Suprapubic skin (tissue), 4 donors: ENCODE results near the gene GOLGA6L2. TPM values are rescaled to one million over a fixed set of nuclear protein-coding genes. Genes with fewer than 3 reads are reported as not detected.

Experiments used
- DNase-seq, 2 donors: peaks; one replicate each; pipeline ENCODE4 v3.0.0-alpha.2; 2019; ENCODE audit warnings: low spot score in 2 of 2
- H3K27ac ChIP-seq: fragments of 200-600 bp; sonication (generic); one replicate; pipeline ENCODE4 v1.5.1; 2019
- H3K27me3 ChIP-seq: fragments of 200-600 bp; sonication (generic); one replicate; pipeline ENCODE4 v1.5.1; 2019
- H3K36me3 ChIP-seq: fragments of 200-600 bp; sonication (generic); one replicate; pipeline ENCODE4 v1.5.1; 2019
- H3K4me1 ChIP-seq: fragments of 200-600 bp; sonication (generic); one replicate; pipeline ENCODE4 v1.5.1; 2019
- H3K4me3 ChIP-seq: fragments of 200-600 bp; sonication (generic); one replicate; pipeline ENCODE4 v1.5.1; 2019; ENCODE audit warnings: mild to moderate bottlenecking
- H3K9me3 ChIP-seq: fragments of 200-600 bp; sonication (generic); one replicate; pipeline ENCODE4 v1.5.1; 2019
- EP300 ChIP-seq: sonication (generic); formaldehyde crosslinking; IDR thresholded peaks from one replicate; pipeline ENCODE4 v1.6.1; 2017; ENCODE audit warnings: antibody characterized with exemption
- POLR2A ChIP-seq, 2 donors: fragments of 450-650 bp; IDR thresholded peaks; one replicate each; pipeline ENCODE4 v1.6.1; 2017; ENCODE audit warnings: antibody characterized with exemption in 2 of 2, mild to moderate bottlenecking in 2 of 2, moderate library complexity in 2 of 2
- POLR2AphosphoS5 ChIP-seq, 3 donors: sonication (generic); formaldehyde crosslinking; IDR thresholded peaks; one replicate each; pipeline ENCODE4 v1.6.1; 2017; ENCODE audit warnings: antibody characterized with exemption in 3 of 3
- WGBS: methylation state at CpG from one replicate; pipeline ENCODE4 v1.1.5; 2018; 5-methylcytosine and 5-hydroxymethylcytosine counted together
- total RNA-seq, 4 donors: library from RNA; depleted of rRNA; stranded (reverse); fragments of >200 nt; gene quantifications; one replicate each; pipeline ENCODE4 v1.1.0, GENCODE V29; 2016
- TF ChIP-seq, protein P1 (sequence below), 2 donors: fragments of 200-600 bp in 1 of 2; fragments of 450-650 bp in 1 of 2; sonication (generic) in 1 of 2; IDR thresholded peaks; one replicate each; pipeline ENCODE4 v1.5.1; 2016 to 2019; ENCODE audit warnings: antibody characterized with exemption in 2 of 2, mild to moderate bottlenecking in 1 of 2, moderate library complexity in 1 of 2

The GOLGA6L2 gene
- total RNA-seq, 4 donors from 2014 or later = not detected

DNA sequence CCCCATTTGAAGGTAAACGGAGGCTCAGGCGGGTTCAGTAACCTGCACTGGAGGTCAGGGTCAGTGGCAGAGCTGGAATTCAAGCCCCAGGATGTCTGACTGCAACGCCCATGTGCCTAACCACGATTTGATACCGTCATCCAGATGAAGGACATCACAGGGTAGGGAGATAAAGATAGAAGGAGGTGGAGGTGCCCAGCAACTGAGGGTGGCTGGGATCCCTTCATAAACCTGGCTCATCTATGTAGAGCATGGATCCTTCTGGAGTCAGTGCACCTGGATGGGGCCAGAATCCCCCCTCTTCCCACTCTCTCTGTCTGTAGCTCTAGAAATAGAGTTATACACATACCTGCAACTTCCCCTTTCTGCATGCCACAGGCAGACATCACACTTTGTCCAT lies 51.2 kb downstream of the GOLGA6L2 start:
- H3K9me3 ChIP-seq = no peaks in the 10 kb centered on the region
- WGBS = 74% methylated on average over 5 of the region's 5 CpGs
- no peak overlapping the region for H3K27ac ChIP-seq
- H3K4me3 ChIP-seq = no peak overlapping the region
- no peaks in the 10 kb centered on the region for H3K4me1 ChIP-seq
- no peaks in the 10 kb centered on the region for H3K27me3 ChIP-seq
- DNase-seq = peak in 1 of 2 donors; percentile 40
- H3K36me3 ChIP-seq = no peaks in the 10 kb centered on the region
- TF ChIP-seq EP300 = no peak
- TF ChIP-seq POLR2AphosphoS5 (IDR thresholded peaks at IDR 0.05) = no peak
- TF ChIP-seq, protein P1, sequence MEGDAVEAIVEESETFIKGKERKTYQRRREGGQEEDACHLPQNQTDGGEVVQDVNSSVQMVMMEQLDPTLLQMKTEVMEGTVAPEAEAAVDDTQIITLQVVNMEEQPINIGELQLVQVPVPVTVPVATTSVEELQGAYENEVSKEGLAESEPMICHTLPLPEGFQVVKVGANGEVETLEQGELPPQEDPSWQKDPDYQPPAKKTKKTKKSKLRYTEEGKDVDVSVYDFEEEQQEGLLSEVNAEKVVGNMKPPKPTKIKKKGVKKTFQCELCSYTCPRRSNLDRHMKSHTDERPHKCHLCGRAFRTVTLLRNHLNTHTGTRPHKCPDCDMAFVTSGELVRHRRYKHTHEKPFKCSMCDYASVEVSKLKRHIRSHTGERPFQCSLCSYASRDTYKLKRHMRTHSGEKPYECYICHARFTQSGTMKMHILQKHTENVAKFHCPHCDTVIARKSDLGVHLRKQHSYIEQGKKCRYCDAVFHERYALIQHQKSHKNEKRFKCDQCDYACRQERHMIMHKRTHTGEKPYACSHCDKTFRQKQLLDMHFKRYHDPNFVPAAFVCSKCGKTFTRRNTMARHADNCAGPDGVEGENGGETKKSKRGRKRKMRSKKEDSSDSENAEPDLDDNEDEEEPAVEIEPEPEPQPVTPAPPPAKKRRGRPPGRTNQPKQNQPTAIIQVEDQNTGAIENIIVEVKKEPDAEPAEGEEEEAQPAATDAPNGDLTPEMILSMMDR (IDR thresholded peaks at IDR 0.05) = no peak
- TF ChIP-seq POLR2A (IDR thresholded peaks at IDR 0.05) = no peak

DNA sequence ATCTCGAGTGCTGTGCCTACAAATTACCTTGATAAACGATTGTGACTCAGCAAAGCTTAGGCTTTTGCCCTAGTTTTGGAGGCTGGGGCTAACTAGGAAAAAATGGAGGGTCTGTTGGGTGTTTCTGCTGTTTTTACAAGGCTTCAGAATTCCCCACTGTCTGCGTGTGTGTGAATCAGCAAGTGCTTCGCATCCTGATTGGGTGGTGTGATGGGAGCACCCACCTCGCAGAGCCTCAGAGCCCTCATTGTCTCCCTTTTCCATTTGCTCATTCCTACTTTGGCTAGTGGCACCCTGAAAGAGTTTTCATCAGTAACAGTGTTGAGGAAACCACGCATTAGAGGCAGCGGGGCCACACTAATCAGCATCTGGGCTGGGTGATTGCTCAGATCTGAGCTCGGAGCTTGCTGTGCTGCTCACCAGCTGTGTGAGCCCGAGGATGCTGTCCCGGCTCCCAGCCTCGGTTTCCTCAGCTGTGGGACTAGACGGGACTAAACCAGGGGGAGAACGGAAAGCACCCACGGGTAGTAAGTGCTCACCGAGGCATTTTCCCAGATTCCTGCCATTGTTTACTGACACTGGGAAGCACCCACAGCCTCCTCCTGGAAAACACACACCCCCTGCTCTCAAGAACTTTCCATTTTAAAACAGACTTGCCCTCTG lies 51.9 kb downstream of the GOLGA6L2 start:
- Histone ChIP-seq H3K4me1 (no peaks in the 10 kb centered on the region), H3K27ac (no peak overlapping the region), H3K4me3 (no peak overlapping the region), H3K27me3 (no peaks in the 10 kb centered on the region), H3K36me3 (no peaks in the 10 kb centered on the region), H3K9me3 (no peaks in the 10 kb centered on the region)
- TF ChIP-seq, protein P1 (IDR thresholded peaks at IDR 0.05) = no peak
- TF ChIP-seq EP300 (no peak), POLR2AphosphoS5 (IDR thresholded peaks at IDR 0.05) (no peak), POLR2A (IDR thresholded peaks at IDR 0.05) (no peak)
- DNase-seq = peak in 1 of 2 donors; percentile 65
- 74% methylated on average over 13 of the region's 15 CpGs for WGBS

Other genes starting within 250 kb of the GOLGA6L2 start
- gene GOLGA6L26, start 113.0 kb downstream of the GOLGA6L2 start, total RNA-seq = not detected
- not detected for gene GOLGA8S, start 92.5 kb downstream of the GOLGA6L2 start, total RNA-seq
- gene MKRN3, start 118.4 kb upstream of the GOLGA6L2 start, total RNA-seq = 1 to 10 TPM in 1 of 4 donors, under 1 TPM in 1, not detected in 2; 0.55 to 1.2 TPM
- gene MAGEL2, start 200.6 kb upstream of the GOLGA6L2 start, total RNA-seq = not detected
- gene NDN, start 240.1 kb upstream of the GOLGA6L2 start, total RNA-seq = 10 to 100 TPM in 1 of 4 donors, 1 to 10 TPM in 3; 8.2 to 14.8 (median 8.9) TPM